Glomerular endothelial cell (primary cell): ENCODE results near the gene ZDHHC11. TPM values are rescaled to one million over a fixed set of nuclear protein-coding genes. Genes with fewer than 3 reads are reported as not detected.
"Not testable (repeated sequence)": the region's sequence is repeated elsewhere in the genome, so short reads cannot be mapped to it uniquely, and the experiment has no call there.

Experiments used
- DNase-seq: peaks from one replicate; pipeline ENCODE4 v3.0.0-alpha.2; 2011; ENCODE audit warnings: low read depth, low spot score; ENCODE audit errors: extremely low read depth
- total RNA-seq: library from RNA; depleted of rRNA; stranded (reverse); fragments of >200 nt; gene quantifications from 2 replicates; pipeline ENCODE4 v1.2.3, GENCODE V29; 2015

Gene ZDHHC11
- total RNA-seq, 1 donor from 2014 or later = 0.70 TPM

DNA sequence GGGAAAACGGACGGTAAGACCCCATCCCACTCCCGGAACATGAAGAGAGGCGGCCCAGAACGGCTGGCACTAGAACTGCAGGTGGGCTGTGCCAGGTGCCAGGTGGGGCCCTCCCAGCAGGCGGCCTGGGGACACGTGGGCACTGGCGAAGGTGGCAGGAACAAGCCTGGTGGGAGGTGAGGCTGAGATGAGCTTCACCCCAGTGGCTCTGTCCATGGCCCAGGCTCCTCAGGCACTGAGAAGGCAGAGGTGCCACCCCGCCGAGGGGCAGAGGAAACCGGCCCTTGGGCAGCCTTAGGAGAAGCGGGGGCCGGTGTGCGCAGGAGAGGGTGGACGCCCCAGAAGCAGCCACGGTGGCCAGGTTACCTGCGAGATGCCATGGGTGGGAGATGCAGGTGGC lies 70.2 kb downstream of the ZDHHC11 start:
- DNase-seq = not testable (repeated sequence)

DNA sequence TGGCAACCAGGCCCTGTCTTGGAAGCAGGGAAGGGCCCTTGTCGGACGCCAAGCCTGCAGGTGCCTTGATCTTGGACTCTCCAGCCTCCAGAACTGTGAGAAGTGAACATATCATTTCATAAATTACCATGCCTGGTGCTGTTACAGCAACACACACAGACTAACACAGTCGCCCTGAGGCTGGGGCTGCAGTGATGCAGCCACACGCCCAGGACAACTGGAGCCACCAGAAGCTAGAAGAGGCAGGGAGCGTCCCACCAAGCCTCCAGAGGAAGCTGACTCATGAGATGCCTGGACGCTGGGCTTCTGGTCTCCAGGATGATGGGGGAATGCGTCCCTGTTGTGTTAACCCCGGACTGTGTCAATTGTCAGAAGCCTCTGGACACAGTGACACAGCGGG lies 71.8 kb downstream of the ZDHHC11 start:
- DNase-seq = not testable (repeated sequence)

- not testable (repeated sequence) for DNase-seq
These were observed 72.4 kb downstream of the ZDHHC11 start for GRCh38 chr5:778421-778820.

DNA sequence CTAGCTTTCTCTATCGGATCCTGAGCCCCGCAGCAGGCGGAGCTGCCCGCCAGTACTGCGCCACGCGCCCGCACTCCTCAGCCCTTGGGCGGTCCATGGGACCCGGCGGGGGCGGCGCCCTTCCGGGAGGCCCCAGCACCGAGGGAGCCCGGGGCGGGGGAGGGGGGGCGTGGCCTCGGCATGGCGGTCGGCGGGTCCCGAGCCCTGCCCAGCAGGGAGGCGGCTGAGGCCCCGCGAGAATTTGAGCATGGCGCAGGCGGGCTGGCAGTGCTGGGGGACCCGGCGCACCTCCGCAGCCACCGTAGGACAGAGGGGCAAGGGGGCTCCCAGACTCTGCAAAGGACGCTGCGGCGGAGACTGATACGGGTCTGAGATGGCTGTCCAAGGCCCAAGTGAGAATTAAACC lies 73.0 kb downstream of the ZDHHC11 start:
- DNase-seq = no peak

DNA sequence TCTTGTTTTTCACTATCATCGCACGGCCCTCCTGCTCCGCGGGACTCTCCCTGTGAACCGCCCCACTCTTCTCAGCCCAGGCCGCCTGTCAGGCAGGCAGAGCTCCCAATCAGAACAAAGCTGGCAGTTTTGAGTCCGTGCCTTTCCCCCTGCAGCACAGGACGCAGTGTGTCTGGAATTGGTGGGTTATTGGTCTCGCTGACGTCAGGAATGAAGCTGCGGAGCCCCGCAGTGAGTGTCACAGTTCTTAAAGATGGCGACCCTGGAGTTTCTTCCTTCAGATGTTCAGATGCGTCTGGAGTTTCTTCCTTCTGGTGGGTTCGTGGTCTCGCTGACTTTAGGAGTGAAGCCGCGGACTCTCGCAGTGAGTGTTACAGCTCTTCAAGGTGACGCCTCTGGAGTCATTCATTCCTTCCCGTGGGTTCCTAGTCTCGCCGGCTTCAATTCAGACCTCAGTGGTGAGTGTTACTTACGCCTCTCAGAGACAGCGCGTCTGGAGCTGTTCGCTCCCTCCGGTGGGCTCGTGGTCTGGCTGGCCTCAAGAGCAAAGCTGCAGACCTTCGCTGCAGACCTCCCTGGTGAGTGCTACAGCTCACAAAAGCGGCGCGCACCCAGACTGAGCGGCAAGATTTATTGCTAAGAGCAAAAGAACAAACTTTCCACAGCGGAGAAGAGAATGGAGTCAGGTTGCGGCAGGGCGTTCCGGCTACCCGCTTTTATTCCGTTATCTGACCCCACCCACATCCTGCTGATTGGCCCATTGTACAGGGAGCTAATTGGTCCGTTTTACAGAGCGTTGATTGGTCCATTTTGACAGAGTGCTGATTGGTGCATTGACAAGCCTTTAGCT lies 73.7 kb downstream of the ZDHHC11 start:
- DNase-seq = no peak

- no peak for DNase-seq
These were observed 74.6 kb downstream of the ZDHHC11 start for GRCh38 chr5:775961-776861.

DNA sequence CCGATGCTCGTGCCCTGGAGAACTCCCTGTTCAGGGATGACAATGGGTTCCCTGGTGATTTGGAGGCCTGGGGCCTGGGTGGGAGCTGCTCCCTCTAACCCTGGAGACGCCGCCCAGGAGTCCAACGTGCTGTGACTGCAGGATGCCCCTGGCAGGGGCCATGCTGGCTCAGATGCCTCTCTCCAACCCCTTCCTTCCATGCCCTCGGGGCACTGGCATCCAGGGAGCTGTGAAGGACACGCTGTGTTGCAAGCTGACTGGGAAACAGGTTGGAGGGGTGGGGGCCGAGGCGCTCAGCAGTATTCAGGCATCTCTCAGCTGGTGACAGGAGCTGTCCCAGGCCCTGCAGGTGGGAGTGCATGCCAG lies 75.2 kb downstream of the ZDHHC11 start:
- DNase-seq = not testable (repeated sequence)

DNA sequence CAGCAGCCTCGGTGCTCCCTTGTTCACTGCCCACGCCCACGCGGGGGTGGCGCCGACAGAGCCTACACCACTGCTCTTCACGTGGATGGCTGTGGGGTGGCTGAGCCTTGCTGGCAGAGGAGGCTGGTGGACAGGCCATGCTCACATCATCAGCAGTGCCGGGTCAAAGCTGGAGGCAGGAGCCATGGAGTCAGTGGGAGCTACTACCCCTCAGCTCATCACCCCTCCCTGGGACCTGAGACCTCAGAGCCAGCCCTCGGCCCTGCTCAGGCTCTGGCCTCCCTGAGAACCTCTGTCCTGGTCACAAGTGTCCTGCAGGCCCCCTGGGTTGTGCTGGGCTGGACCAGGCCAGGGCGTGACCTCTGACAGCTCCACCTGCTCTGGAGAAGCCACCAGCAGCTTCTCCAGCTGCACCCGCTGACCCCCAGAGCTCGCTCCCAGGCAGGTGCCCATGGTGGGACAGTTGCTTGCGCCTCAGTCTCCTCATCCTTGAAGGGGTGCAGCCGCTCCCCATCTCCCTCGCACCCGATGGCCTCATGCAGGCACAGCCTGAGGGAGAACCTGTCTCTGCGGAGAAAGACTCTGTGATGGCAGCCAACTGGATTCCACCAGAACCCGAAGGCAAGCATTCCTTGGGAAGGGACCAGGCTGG lies 75.8 kb downstream of the ZDHHC11 start:
- DNase-seq = not testable (repeated sequence)

GRCh38 chr5:774304-774703 lies 76.5 kb downstream of the ZDHHC11 start:
- not testable (repeated sequence) for DNase-seq

DNA sequence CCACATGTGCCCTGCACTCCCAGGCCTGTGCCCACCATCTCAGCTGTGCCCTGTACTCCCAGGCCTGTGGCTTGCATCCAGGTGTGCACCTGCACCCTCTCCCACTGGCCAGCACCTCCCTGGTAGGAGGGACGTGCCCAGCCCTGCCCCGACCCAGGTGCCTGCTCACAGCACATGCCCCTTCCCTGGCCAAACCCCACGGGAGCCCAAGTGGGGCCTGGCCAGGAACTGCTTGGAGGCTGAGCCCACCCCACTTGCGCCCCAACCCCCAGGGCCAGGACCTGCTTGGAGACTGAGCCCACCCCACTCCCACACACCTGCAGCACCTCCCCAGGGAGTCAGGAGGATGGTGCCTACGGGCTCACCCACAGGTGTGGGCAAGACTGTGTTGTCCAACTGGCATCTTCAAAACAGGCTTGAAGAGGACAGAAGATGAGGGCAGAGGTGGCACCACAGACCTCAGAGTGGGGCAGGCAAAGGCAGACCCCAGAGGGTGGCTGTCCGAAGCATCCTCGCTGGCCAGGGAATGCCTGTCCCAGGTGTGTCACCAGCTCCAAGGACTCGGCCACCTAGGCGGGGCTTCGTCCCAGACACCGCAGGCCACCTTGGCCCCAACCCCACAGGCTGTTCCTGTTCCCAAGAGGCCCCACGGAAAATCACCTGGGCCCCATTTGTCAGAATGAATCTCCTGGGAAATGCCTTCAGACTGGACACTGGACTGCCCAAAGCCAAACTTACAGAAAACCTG lies 77.1 kb downstream of the ZDHHC11 start:
- no peak for DNase-seq

GRCh38 chr5:772931-773330 lies 77.9 kb downstream of the ZDHHC11 start:
- not testable (repeated sequence) for DNase-seq

DNA sequence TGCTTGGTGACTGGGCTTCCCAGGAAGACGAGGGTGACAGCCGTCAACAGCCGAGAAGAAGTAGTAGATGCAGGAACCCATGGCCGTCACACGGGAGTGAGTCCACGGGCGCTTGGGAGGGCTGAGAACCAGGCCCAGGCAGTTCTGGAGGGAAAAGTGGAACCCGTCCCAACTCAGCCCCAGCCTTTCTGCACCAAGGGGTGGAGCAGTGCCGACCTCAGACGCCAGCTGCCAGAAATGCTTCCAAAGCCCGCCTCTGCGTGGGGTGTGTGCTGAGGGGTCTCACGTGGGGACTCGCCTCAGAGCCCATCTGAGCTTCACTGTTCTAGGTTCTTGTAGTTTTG lies 78.3 kb downstream of the ZDHHC11 start:
- not testable (repeated sequence) for DNase-seq

DNA sequence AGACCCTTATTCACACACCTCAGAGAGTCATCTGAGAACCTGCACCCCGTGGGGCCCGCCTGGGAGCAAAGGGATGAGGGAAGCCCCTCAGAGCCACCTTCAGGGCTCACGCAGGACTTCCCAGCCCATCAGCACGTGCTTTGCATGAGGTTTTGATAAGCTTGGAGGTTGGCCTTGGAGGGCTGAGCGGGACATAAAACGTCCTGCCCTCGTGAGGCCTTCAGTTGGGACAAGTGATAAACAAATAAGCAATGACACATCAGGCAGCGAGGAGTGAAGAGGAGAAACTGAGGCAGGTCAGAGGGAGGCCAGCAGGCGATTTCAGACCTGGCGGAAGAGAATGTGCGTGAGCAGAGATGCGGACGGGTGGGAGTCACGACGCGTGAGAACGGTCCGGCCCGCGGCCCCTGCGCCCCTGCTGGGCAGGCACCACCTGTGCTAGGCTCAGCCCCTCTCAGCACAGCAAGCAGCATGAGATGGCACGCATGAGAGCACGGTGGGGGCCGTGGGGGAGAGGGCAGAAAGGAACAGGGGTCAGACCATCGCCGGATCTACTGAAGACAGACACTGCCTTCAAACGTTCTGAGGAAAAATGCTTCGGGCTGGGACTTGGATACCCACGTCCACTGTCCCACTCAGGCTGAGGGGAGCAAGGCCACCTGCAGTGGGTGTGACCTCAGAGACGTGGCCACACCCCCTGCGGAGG lies 78.8 kb downstream of the ZDHHC11 start:
- DNase-seq = not testable (repeated sequence)

GRCh38 chr5:771087-771781 lies 79.6 kb downstream of the ZDHHC11 start:
- not testable (repeated sequence) for DNase-seq

DNA sequence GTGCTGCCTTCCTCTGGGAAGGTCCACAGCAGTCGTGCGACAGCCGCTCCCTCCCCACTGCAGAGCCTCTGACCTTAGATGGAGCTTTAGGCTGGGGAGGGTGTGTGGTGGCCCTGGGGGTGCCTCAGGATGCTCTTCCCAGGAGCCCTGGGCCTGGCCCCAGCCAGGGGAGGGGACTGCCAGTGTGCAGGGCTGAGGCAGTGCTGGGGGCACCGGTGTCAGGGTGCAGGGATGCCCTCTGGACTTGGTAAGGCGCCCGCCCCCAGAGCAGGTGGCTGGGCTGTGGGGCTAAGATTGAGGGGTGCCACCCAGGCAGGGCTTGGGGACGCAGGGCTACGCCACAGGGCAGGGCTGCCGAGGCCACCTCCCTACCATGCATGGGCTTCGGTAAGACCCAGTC lies 80.2 kb downstream of the ZDHHC11 start:
- not testable (repeated sequence) for DNase-seq

- not testable (repeated sequence) for DNase-seq
These were observed 81.2 kb downstream of the ZDHHC11 start for GRCh38 chr5:769485-770145.

- DNase-seq = no peak
These were observed 83.9 kb downstream of the ZDHHC11 start for GRCh38 chr5:766666-767431.
